OCI-LY3 (cell line): Measurements from ENCODE around the gene SVIL.

Experiments
- EZH2phosphoT487 ChIP-seq: fragments of 200-600 bp; shearing (Covaris generic); IDR thresholded peaks from 2 replicates; pipeline ENCODE4 v1.6.1; 2018; ENCODE audit warnings: antibody characterized with exemption, mixed run types, low read depth
- TF ChIP-seq, protein P1 (sequence below): fragments of 200-600, 300-600 bp; sonication (generic); IDR thresholded peaks from 2 replicates; pipeline ENCODE4 v1.5.1; 2014; ENCODE audit warnings: antibody characterized with exemption, low read length, low read depth

GRCh38 chr10:29667191-29667590, 32.4 kb upstream of the SVIL start:
- TF ChIP-seq, protein P1, sequence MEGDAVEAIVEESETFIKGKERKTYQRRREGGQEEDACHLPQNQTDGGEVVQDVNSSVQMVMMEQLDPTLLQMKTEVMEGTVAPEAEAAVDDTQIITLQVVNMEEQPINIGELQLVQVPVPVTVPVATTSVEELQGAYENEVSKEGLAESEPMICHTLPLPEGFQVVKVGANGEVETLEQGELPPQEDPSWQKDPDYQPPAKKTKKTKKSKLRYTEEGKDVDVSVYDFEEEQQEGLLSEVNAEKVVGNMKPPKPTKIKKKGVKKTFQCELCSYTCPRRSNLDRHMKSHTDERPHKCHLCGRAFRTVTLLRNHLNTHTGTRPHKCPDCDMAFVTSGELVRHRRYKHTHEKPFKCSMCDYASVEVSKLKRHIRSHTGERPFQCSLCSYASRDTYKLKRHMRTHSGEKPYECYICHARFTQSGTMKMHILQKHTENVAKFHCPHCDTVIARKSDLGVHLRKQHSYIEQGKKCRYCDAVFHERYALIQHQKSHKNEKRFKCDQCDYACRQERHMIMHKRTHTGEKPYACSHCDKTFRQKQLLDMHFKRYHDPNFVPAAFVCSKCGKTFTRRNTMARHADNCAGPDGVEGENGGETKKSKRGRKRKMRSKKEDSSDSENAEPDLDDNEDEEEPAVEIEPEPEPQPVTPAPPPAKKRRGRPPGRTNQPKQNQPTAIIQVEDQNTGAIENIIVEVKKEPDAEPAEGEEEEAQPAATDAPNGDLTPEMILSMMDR = no peak
- no peak for TF ChIP-seq EZH2phosphoT487
